PFSK-1 (cell line): ENCODE measurements around the gene HTR1E.

Experiments
- POLR2AphosphoS5 ChIP-seq: IDR thresholded peaks from 2 replicates; pipeline ENCODE4 v1.6.1; 2012; ENCODE audit warnings: low read depth, mild to moderate bottlenecking, control low read depth, low read length, moderate library complexity
- SIN3A ChIP-seq: IDR thresholded peaks from 2 replicates; pipeline ENCODE4 v1.6.1; 2012; ENCODE audit warnings: mild to moderate bottlenecking, low read length, moderate library complexity, borderline replicate concordance; ENCODE audit not compliant: insufficient read depth
- TAF1 ChIP-seq: IDR thresholded peaks from 2 replicates; pipeline ENCODE4 v1.6.1; 2012; ENCODE audit warnings: low read length, control low read depth, borderline replicate concordance; ENCODE audit not compliant: insufficient read depth
- TF ChIP-seq, protein P1 (sequence below), 2 experiments: IDR thresholded peaks; 2 replicates each; pipeline versions ENCODE4 v1.6.1 to v1.8.0; 2011 to 2012; ENCODE audit warnings: low read depth in 2 of 2, low read length in 2 of 2, control low read depth in 1 of 2, inconsistent platforms in 1 of 2, mild to moderate bottlenecking in 1 of 2, moderate library complexity in 1 of 2; ENCODE audit not compliant: insufficient read depth in 1 of 2

- no peak for TF ChIP-seq POLR2AphosphoS5
- TF ChIP-seq, protein P1, sequence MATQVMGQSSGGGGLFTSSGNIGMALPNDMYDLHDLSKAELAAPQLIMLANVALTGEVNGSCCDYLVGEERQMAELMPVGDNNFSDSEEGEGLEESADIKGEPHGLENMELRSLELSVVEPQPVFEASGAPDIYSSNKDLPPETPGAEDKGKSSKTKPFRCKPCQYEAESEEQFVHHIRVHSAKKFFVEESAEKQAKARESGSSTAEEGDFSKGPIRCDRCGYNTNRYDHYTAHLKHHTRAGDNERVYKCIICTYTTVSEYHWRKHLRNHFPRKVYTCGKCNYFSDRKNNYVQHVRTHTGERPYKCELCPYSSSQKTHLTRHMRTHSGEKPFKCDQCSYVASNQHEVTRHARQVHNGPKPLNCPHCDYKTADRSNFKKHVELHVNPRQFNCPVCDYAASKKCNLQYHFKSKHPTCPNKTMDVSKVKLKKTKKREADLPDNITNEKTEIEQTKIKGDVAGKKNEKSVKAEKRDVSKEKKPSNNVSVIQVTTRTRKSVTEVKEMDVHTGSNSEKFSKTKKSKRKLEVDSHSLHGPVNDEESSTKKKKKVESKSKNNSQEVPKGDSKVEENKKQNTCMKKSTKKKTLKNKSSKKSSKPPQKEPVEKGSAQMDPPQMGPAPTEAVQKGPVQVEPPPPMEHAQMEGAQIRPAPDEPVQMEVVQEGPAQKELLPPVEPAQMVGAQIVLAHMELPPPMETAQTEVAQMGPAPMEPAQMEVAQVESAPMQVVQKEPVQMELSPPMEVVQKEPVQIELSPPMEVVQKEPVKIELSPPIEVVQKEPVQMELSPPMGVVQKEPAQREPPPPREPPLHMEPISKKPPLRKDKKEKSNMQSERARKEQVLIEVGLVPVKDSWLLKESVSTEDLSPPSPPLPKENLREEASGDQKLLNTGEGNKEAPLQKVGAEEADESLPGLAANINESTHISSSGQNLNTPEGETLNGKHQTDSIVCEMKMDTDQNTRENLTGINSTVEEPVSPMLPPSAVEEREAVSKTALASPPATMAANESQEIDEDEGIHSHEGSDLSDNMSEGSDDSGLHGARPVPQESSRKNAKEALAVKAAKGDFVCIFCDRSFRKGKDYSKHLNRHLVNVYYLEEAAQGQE (IDR thresholded peaks at IDR 0.05; ENCODE audit: insufficient read depth in 1 of 2, low read depth in 2 of 2, low read length in 2 of 2) = no peak
- TF ChIP-seq TAF1 = no peak
- no peak for TF ChIP-seq SIN3A
Measured at GRCh38 chr6:86938814-86939213, 1.5 kb downstream of the HTR1E start.
